OCI-LY7 (cell line): ENCODE measurements around the gene CCDC74B.

Experiments
- EZH2phosphoT487 ChIP-seq: fragments of 200-600 bp; sonication (generic); IDR thresholded peaks from 2 replicates; pipeline ENCODE4 v1.6.1; 2018; ENCODE audit warnings: low read depth, borderline replicate concordance, mild to moderate bottlenecking, mixed run types, antibody characterized with exemption, low read length, moderate library complexity, mixed read lengths
- TF ChIP-seq, protein P1 (sequence below): fragments of 200-600 bp; sonication (generic); conservative IDR thresholded peaks from 2 replicates; pipeline ENCODE4 v1.5.1; 2014; ENCODE audit warnings: mild to moderate bottlenecking, antibody characterized with exemption, low read length, moderate library complexity, mixed read lengths

DNA sequence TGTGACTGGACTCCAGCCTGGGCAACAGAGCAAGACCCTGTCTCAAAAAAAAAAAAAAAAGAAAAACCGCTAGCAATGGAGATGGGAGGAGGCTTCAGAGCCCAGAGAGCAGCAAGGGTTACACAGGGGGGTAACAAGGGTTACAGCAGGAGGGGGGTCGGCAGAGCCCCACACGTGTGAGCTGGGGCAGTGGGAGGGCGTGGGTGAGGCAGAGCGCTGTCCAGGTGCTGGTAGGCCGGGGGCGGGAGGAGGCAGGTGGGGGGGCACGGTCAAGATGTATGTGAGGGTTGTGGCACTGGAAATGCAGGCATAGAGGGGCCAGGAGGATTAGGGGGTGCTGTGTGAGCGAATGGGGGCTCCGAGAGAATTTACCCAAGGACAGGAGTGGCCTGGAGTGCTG lies 40.5 kb upstream of the CCDC74B start:
- TF ChIP-seq, protein P1, sequence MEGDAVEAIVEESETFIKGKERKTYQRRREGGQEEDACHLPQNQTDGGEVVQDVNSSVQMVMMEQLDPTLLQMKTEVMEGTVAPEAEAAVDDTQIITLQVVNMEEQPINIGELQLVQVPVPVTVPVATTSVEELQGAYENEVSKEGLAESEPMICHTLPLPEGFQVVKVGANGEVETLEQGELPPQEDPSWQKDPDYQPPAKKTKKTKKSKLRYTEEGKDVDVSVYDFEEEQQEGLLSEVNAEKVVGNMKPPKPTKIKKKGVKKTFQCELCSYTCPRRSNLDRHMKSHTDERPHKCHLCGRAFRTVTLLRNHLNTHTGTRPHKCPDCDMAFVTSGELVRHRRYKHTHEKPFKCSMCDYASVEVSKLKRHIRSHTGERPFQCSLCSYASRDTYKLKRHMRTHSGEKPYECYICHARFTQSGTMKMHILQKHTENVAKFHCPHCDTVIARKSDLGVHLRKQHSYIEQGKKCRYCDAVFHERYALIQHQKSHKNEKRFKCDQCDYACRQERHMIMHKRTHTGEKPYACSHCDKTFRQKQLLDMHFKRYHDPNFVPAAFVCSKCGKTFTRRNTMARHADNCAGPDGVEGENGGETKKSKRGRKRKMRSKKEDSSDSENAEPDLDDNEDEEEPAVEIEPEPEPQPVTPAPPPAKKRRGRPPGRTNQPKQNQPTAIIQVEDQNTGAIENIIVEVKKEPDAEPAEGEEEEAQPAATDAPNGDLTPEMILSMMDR, result no peak
- no peak for TF ChIP-seq EZH2phosphoT487
